Gastrocnemius medialis (tissue), 4 donors: ENCODE measurements around the gene GCC1.

Experiments used
- CTCF ChIP-seq, 5 experiments: fragments of 450-650 bp in 3 of 5; fragments of 200-600 bp in 2 of 5; sonication (generic) in 2 of 5; IDR thresholded peaks in 4 of 5; conservative IDR thresholded peaks in 1 of 5; 1 replicate in 4 of 5; 2 replicates in 1 of 5; pipeline ENCODE4 v1.5.1; 2016 to 2019; ENCODE audit warnings: antibody characterized with exemption in 5 of 5, mild to moderate bottlenecking in 3 of 5, moderate library complexity in 3 of 5
- POLR2A ChIP-seq, 2 donors: fragments of 450-650 bp; IDR thresholded peaks; one replicate each; pipeline ENCODE4 v1.6.1; 2017; ENCODE audit warnings: antibody characterized with exemption in 2 of 2, mild to moderate bottlenecking in 2 of 2, moderate library complexity in 2 of 2

GRCh38 chr7:127550247-127550646, 35.1 kb downstream of the GCC1 start:
- TF ChIP-seq CTCF (IDR thresholded peaks at IDR 0.05 in 4 of 5, conservative IDR thresholded peaks at IDR 0.05 in 1 of 5) = no peak
- TF ChIP-seq POLR2A (IDR thresholded peaks at IDR 0.05) = no peak
